HCT116 (cell line): ENCODE results near the gene SRRM2.

Experiments used
- JUND ChIP-seq: IDR thresholded peaks from 2 replicates; pipeline ENCODE4 v1.6.1; 2012
- POLR2A ChIP-seq: IDR thresholded peaks from 2 replicates; pipeline ENCODE4 v1.7.0; 2011; ENCODE audit warnings: borderline replicate concordance; ENCODE audit not compliant: insufficient read depth, insufficient read length; ENCODE audit errors: extremely low read depth
- TF ChIP-seq, protein P1 (sequence below): IDR thresholded peaks from 2 replicates; pipeline ENCODE4 v1.6.1; 2012
- TF ChIP-seq, protein P2 (sequence below), 3 experiments: fragments of 200-600 bp in 1 of 3; sonication (generic) in 1 of 3; IDR thresholded peaks in 2 of 3; conservative IDR thresholded peaks in 1 of 3; 2 replicates each; pipeline ENCODE4 v1.5.1; 2012 to 2017; ENCODE audit warnings: low read depth in 2 of 3, low read length in 2 of 3, antibody characterized with exemption in 1 of 3, borderline replicate concordance in 1 of 3, control low read depth in 1 of 3, mild to moderate bottlenecking in 1 of 3, mixed read lengths in 1 of 3, mixed run types in 1 of 3, moderate library complexity in 1 of 3; ENCODE audit not compliant: insufficient read depth in 1 of 3
- TF ChIP-seq, protein P3 (sequence below): IDR thresholded peaks from 2 replicates; pipeline ENCODE4 v1.6.1; 2012; ENCODE audit warnings: low read depth

DNA sequence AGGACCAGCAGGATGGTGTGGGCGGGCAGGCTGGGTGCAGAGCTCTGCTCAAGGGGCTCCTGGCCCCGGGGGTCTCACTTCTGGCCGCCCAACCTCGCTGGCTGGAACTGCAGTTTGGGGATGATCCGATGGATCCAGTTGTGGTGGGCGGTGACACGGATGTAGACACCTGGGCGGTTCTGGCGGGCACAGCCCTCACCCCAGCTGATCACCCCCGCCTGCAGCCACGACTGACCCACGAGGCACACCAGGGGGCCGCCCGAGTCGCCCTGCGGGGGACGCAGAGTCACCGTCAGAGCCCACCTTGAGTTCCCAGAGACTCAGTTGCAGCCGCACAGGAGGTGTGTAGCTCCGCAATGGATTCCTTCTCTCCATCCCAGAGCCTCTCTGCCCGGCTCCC, 39.9 kb upstream of the SRRM2 start:
- TF ChIP-seq POLR2A (no peak), JUND (no peak)
- TF ChIP-seq, protein P1, sequence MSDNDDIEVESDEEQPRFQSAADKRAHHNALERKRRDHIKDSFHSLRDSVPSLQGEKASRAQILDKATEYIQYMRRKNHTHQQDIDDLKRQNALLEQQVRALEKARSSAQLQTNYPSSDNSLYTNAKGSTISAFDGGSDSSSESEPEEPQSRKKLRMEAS: no peak
- TF ChIP-seq, protein P2, sequence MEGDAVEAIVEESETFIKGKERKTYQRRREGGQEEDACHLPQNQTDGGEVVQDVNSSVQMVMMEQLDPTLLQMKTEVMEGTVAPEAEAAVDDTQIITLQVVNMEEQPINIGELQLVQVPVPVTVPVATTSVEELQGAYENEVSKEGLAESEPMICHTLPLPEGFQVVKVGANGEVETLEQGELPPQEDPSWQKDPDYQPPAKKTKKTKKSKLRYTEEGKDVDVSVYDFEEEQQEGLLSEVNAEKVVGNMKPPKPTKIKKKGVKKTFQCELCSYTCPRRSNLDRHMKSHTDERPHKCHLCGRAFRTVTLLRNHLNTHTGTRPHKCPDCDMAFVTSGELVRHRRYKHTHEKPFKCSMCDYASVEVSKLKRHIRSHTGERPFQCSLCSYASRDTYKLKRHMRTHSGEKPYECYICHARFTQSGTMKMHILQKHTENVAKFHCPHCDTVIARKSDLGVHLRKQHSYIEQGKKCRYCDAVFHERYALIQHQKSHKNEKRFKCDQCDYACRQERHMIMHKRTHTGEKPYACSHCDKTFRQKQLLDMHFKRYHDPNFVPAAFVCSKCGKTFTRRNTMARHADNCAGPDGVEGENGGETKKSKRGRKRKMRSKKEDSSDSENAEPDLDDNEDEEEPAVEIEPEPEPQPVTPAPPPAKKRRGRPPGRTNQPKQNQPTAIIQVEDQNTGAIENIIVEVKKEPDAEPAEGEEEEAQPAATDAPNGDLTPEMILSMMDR (IDR thresholded peaks at IDR 0.05 in 2 of 3, conservative IDR thresholded peaks at IDR 0.05 in 1 of 3; ENCODE audit: borderline replicate concordance in 1 of 3, insufficient read depth in 1 of 3, low read depth in 2 of 3, low read length in 2 of 3): no peak
- TF ChIP-seq, protein P3, sequence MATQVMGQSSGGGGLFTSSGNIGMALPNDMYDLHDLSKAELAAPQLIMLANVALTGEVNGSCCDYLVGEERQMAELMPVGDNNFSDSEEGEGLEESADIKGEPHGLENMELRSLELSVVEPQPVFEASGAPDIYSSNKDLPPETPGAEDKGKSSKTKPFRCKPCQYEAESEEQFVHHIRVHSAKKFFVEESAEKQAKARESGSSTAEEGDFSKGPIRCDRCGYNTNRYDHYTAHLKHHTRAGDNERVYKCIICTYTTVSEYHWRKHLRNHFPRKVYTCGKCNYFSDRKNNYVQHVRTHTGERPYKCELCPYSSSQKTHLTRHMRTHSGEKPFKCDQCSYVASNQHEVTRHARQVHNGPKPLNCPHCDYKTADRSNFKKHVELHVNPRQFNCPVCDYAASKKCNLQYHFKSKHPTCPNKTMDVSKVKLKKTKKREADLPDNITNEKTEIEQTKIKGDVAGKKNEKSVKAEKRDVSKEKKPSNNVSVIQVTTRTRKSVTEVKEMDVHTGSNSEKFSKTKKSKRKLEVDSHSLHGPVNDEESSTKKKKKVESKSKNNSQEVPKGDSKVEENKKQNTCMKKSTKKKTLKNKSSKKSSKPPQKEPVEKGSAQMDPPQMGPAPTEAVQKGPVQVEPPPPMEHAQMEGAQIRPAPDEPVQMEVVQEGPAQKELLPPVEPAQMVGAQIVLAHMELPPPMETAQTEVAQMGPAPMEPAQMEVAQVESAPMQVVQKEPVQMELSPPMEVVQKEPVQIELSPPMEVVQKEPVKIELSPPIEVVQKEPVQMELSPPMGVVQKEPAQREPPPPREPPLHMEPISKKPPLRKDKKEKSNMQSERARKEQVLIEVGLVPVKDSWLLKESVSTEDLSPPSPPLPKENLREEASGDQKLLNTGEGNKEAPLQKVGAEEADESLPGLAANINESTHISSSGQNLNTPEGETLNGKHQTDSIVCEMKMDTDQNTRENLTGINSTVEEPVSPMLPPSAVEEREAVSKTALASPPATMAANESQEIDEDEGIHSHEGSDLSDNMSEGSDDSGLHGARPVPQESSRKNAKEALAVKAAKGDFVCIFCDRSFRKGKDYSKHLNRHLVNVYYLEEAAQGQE: no peak
